H1 (cell line): ENCODE data around the gene CCDC157. TPM values are rescaled to one million over a fixed set of nuclear protein-coding genes. Genes with fewer than 3 reads are reported as not detected.

Source experiments
- CBX5 ChIP-seq: fragments of 300-800, 300-1000 bp; sonication (generic); IDR thresholded peaks from 2 replicates; pipeline ENCODE4 v1.7.1; 2016; ENCODE audit warnings: antibody characterized with exemption, low read length, low read depth
- RXRA ChIP-seq: IDR thresholded peaks from 2 replicates; pipeline ENCODE4 v1.6.1; 2011; ENCODE audit warnings: low read depth, mild to moderate bottlenecking, low read length, moderate library complexity; ENCODE audit not compliant: insufficient read depth
- SIN3A ChIP-seq, 2 experiments: IDR thresholded peaks in 1 of 2; conservative IDR thresholded peaks in 1 of 2; 2 replicates each; pipeline ENCODE4 v1.6.1; 2011 to 2012; ENCODE audit warnings: low read length in 2 of 2, improper control_type of control experiment in 1 of 2, low read depth in 1 of 2, mild to moderate bottlenecking in 1 of 2
- polyA plus RNA-seq, 7 experiments: library from polyadenylated mRNA; depleted of rRNA in 3 of 7; stranded (reverse) in 5 of 7; unstranded in 2 of 7; fragments of >200 nt in 5 of 7; fragments of 200-250 nt in 2 of 7; gene quantifications; 1 replicate in 5 of 7; 2 replicates in 1 of 7; 4 replicates in 1 of 7; pipeline versions ENCODE4 v1.2.1 to v1.2.3, GENCODE V29; 2011 to 2013; ENCODE audit warnings: missing spikeins in 2 of 7, mixed read lengths in 2 of 7
- total RNA-seq: library from RNA; stranded (reverse); fragmentation: NEBNext Ultra II Directional; extraction: Animal tissue kit (Norgen Biotek cat#: 25700); gene quantifications from 2 replicates; pipeline ENCODE4 v1.2.1, GENCODE V29; 2021

CCDC157 gene
- total and polyA plus RNA-seq, 2 of the 8 experiments (the other 6 are each of a cell fraction or from before 2014, with no cell fraction given) = 4.1 to 8.4 TPM

GRCh38 chr22:30408388-30409102 lies 51.7 kb downstream of the CCDC157 start (continued):
- TF ChIP-seq CBX5 = no peak
- no peak for TF ChIP-seq RXRA
- TF ChIP-seq SIN3A (conservative IDR thresholded peaks at IDR 0.05 in 1 of 2, IDR thresholded peaks at IDR 0.05 in 1 of 2; ENCODE audit: low read depth in 1 of 2, low read length in 2 of 2) = no peak
